H1 (cell line): Measurements from ENCODE around the gene SLC35A3. TPM values are rescaled to one million over a fixed set of nuclear protein-coding genes. Genes with fewer than 3 reads are reported as not detected.

Experiments used
- CTCF ChIA-PET: fragments of 300-600 bp; sonication (Branson Sonifier 250); formaldehyde crosslinking; loops from one replicate; lab custom pipeline; 2021; ENCODE audit not compliant: partially characterized antibody; lab: Charles Lee
- POLR2A ChIA-PET: fragments of 300-600 bp; sonication (Branson Sonifier 250); formaldehyde crosslinking; loops from one replicate; lab custom pipeline; 2021; ENCODE audit warnings: inconsistent platforms; ENCODE audit not compliant: partially characterized antibody; lab: Charles Lee
- DNase-seq, 2 experiments: peaks; one replicate each; pipeline versions ENCODE4 v3.0.0 to v3.0.0-alpha.2; 2010 to 2022; ENCODE audit warnings: low spot score in 2 of 2, low read depth in 1 of 2, mixed read lengths in 1 of 2
- FAIRE-seq: peaks from 2 replicates; lab custom pipeline; 2011; peaks lifted over from hg19 to GRCh38; lab: Jason Lieb, UNC
- H2AFZ ChIP-seq: 2 replicates; pipeline ENCODE4 v1.8.1; 2012; ENCODE audit warnings: low read length, inconsistent platforms
- H2AK5ac ChIP-seq: 2 replicates; pipeline ENCODE4 v1.6.1; 2013; ENCODE audit warnings: low read depth, low read length
- H2BK120ac ChIP-seq: replicated peaks from 2 replicates; pipeline ENCODE3; 2013; ENCODE audit warnings: low read depth, low read length, inconsistent platforms
- H2BK12ac ChIP-seq: 2 replicates; pipeline ENCODE4 v1.6.1; 2013; ENCODE audit warnings: low read depth, low read length
- H2BK15ac ChIP-seq: 2 replicates; pipeline ENCODE4 v1.6.1; 2013; ENCODE audit warnings: low read length
- H2BK20ac ChIP-seq: 2 replicates; pipeline ENCODE4 v1.6.1; 2013; ENCODE audit warnings: low read length
- H2BK5ac ChIP-seq: 2 replicates; pipeline ENCODE4 v1.6.1; 2013; ENCODE audit warnings: low read depth, low read length
- H3K14ac ChIP-seq: 2 replicates; pipeline ENCODE4 v1.6.1; 2013; ENCODE audit warnings: inconsistent platforms; ENCODE audit not compliant: insufficient read length
- H3K18ac ChIP-seq: 2 replicates; pipeline ENCODE4 v1.6.1; 2013; ENCODE audit warnings: low read length; ENCODE audit errors: extremely low read depth
- H3K23ac ChIP-seq: 2 replicates; pipeline ENCODE4 v1.6.1; 2013; ENCODE audit warnings: inconsistent platforms; ENCODE audit not compliant: insufficient read length
- H3K23me2 ChIP-seq: 2 replicates; pipeline ENCODE4 v1.6.1; 2013; ENCODE audit warnings: low read depth, low read length
- H3K27ac ChIP-seq: 2 replicates; pipeline ENCODE4 v1.6.1; 2011; ENCODE audit warnings: low read depth, low read length, inconsistent platforms
- H3K27me3 ChIP-seq, 4 experiments: replicated peaks in 1 of 4; 1 replicate in 1 of 4; 2 replicates in 3 of 4; pipeline versions ENCODE4 v1.6.1 to v1.8.1; 2011 to 2013; ENCODE audit warnings: low read length in 3 of 4, mild to moderate bottlenecking in 3 of 4, inconsistent platforms in 2 of 4, mixed read lengths in 2 of 4, moderate library complexity in 1 of 4; ENCODE audit not compliant: control insufficient read depth in 3 of 4, insufficient read depth in 3 of 4; ENCODE audit errors: extremely low read depth in 1 of 4
- H3K36me3 ChIP-seq, 4 experiments: 2 replicates each; pipeline versions ENCODE4 v1.6.1 to v1.8.1; 2011 to 2013; ENCODE audit warnings: mild to moderate bottlenecking in 4 of 4, low read length in 3 of 4, moderate library complexity in 2 of 4, control low read depth in 1 of 4, inconsistent platforms in 1 of 4; ENCODE audit not compliant: insufficient read depth in 4 of 4, control insufficient read depth in 2 of 4
- H3K4ac ChIP-seq: replicated peaks from 2 replicates; pipeline ENCODE3; 2013; ENCODE audit warnings: low read length, low read depth, mixed read lengths, inconsistent platforms; ENCODE audit not compliant: insufficient read length
- H3K4me1 ChIP-seq, 4 experiments: replicated peaks in 1 of 4; 1 replicate in 1 of 4; 2 replicates in 3 of 4; pipeline versions ENCODE4 v1.6.1 to v1.8.1; 2011 to 2013; ENCODE audit warnings: low read length in 3 of 4, inconsistent platforms in 2 of 4, mixed read lengths in 1 of 4; ENCODE audit not compliant: insufficient read depth in 4 of 4, control insufficient read depth in 3 of 4
- H3K4me2 ChIP-seq, 2 experiments: 2 replicates each; pipeline versions ENCODE4 v1.6.1 to v1.8.1; 2011 to 2013; ENCODE audit warnings: low read depth in 2 of 2, low read length in 2 of 2, control low read depth in 1 of 2, inconsistent platforms in 1 of 2, mild to moderate bottlenecking in 1 of 2; ENCODE audit not compliant: insufficient read depth in 1 of 2
- H3K4me3 ChIP-seq, 4 experiments: fragments of 200-600, 300-600 bp in 1 of 4; sonication (generic), shearing (Covaris generic), sonication (Bioruptor Twin) in 1 of 4; 2 replicates each; pipeline versions ENCODE4 v1.5.1 to v1.8.1; 2011 to 2016; ENCODE audit warnings: low read length in 4 of 4, low read depth in 3 of 4, control low read depth in 2 of 4, inconsistent platforms in 2 of 4, mild to moderate bottlenecking in 2 of 4, mixed read lengths in 1 of 4, moderate library complexity in 1 of 4; ENCODE audit not compliant: insufficient read depth in 2 of 4; ENCODE audit errors: extremely low read depth in 1 of 4
- H3K56ac ChIP-seq: replicated peaks from 2 replicates; pipeline ENCODE3; 2013; ENCODE audit warnings: low read depth, mild to moderate bottlenecking, mixed read lengths, low read length, inconsistent platforms; ENCODE audit not compliant: insufficient read length
- H3K79me1 ChIP-seq: 2 replicates; pipeline ENCODE4 v1.6.1; 2013; ENCODE audit warnings: low read depth, low read length, control low read depth
- H3K79me2 ChIP-seq, 2 experiments: 2 replicates each; pipeline versions ENCODE4 v1.6.1 to v1.8.1; 2012 to 2013; ENCODE audit warnings: low read length in 2 of 2, mild to moderate bottlenecking in 2 of 2, inconsistent platforms in 1 of 2; ENCODE audit not compliant: insufficient read depth in 2 of 2, control insufficient read depth in 1 of 2
- H3K9ac ChIP-seq, 4 experiments: replicated peaks in 1 of 4; 1 replicate in 1 of 4; 2 replicates in 3 of 4; pipeline versions ENCODE4 v1.6.1 to v1.8.1; 2011 to 2013; ENCODE audit warnings: low read depth in 3 of 4, low read length in 3 of 4, control low read depth in 2 of 4, mild to moderate bottlenecking in 2 of 4, moderate library complexity in 2 of 4, inconsistent platforms in 1 of 4; ENCODE audit errors: extremely low read depth in 1 of 4
- H3K9me3 ChIP-seq, 2 experiments: 2 replicates each; pipeline versions ENCODE4 v1.6.1 to v1.8.1; 2012 to 2013; ENCODE audit warnings: mild to moderate bottlenecking in 2 of 2, moderate library complexity in 2 of 2, control low read depth in 1 of 2, inconsistent platforms in 1 of 2, low read depth in 1 of 2, low read length in 1 of 2, mixed read lengths in 1 of 2; ENCODE audit not compliant: insufficient read depth in 2 of 2
- H4K20me1 ChIP-seq, 2 experiments: replicated peaks in 1 of 2; 2 replicates each; pipeline versions ENCODE3 to v1.8.1; 2011 to 2013; ENCODE audit warnings: inconsistent platforms in 2 of 2, low read length in 2 of 2, mild to moderate bottlenecking in 1 of 2; ENCODE audit not compliant: insufficient read depth in 2 of 2, control insufficient read depth in 1 of 2
- H4K5ac ChIP-seq: 2 replicates; pipeline ENCODE4 v1.6.1; 2013; ENCODE audit warnings: low read length, low read depth, mixed read lengths, inconsistent platforms; ENCODE audit not compliant: insufficient read length
- H4K8ac ChIP-seq: 2 replicates; pipeline ENCODE4 v1.8.0; 2013; ENCODE audit warnings: mild to moderate bottlenecking, moderate library complexity, low read length, inconsistent platforms; ENCODE audit not compliant: insufficient read depth; ENCODE audit errors: extremely low read depth
- H4K91ac ChIP-seq: replicated peaks from 2 replicates; pipeline ENCODE3; 2013; ENCODE audit warnings: low read length, mixed read lengths, inconsistent platforms; ENCODE audit not compliant: insufficient read length
- CTBP2 ChIP-seq: IDR thresholded peaks from 2 replicates; pipeline ENCODE4 v1.7.0; 2011; ENCODE audit warnings: borderline replicate concordance, mild to moderate bottlenecking, moderate library complexity, mixed read lengths, low read length; ENCODE audit not compliant: insufficient read depth, insufficient read length
- E2F6 ChIP-seq: IDR thresholded peaks from 2 replicates; pipeline ENCODE4 v1.6.1; 2012; ENCODE audit warnings: inconsistent platforms
- FOSL1 ChIP-seq: IDR thresholded peaks from 2 replicates; pipeline ENCODE4 v1.6.1; 2011; ENCODE audit warnings: mild to moderate bottlenecking, low read depth, low read length, moderate library complexity; ENCODE audit not compliant: insufficient read depth
- MAX ChIP-seq: IDR thresholded peaks from 2 replicates; pipeline ENCODE4 v1.6.1; 2012; ENCODE audit warnings: inconsistent platforms
- NANOG ChIP-seq: IDR thresholded peaks from 2 replicates; pipeline ENCODE4 v1.6.1; 2011; ENCODE audit warnings: low read length, low read depth, mild to moderate bottlenecking, inconsistent platforms; ENCODE audit not compliant: insufficient read depth, poor library complexity, severe bottlenecking
- RAD21 ChIP-seq, 2 experiments: IDR thresholded peaks in 1 of 2; conservative IDR thresholded peaks in 1 of 2; 2 replicates each; pipeline ENCODE4 v1.6.1; 2011; ENCODE audit warnings: low read depth in 2 of 2, low read length in 2 of 2, improper control_type of control experiment in 1 of 2, inconsistent platforms in 1 of 2, mild to moderate bottlenecking in 1 of 2, moderate library complexity in 1 of 2
- SIN3A ChIP-seq, 2 experiments: IDR thresholded peaks in 1 of 2; conservative IDR thresholded peaks in 1 of 2; 2 replicates each; pipeline ENCODE4 v1.6.1; 2011 to 2012; ENCODE audit warnings: low read length in 2 of 2, improper control_type of control experiment in 1 of 2, low read depth in 1 of 2, mild to moderate bottlenecking in 1 of 2
- SP2 ChIP-seq: IDR thresholded peaks from 2 replicates; pipeline ENCODE4 v1.6.1; 2012; ENCODE audit warnings: mild to moderate bottlenecking, low read length, inconsistent platforms
- SP4 ChIP-seq: IDR thresholded peaks from 2 replicates; pipeline ENCODE4 v1.6.1; 2012; ENCODE audit warnings: low read length, inconsistent platforms
- USF2 ChIP-seq: IDR thresholded peaks from 2 replicates; pipeline ENCODE4 v1.6.1; 2011; ENCODE audit warnings: low read length, improper control_type of control experiment
- YY1 ChIP-seq: IDR thresholded peaks from 2 replicates; pipeline ENCODE4 v1.6.1; 2011; ENCODE audit warnings: low read depth, mild to moderate bottlenecking, low read length
- WGBS, 2 experiments: shearing (Covaris generic) in 1 of 2; methylation state at CpG; one replicate each; pipeline versions ENCODE4 v1.1.6 to v1.1.7; 2013 to 2015; ENCODE audit warnings: low lambda C conversion rate in 2 of 2, mixed read lengths in 2 of 2, inconsistent platforms in 1 of 2, low coverage in 1 of 2, missing lambda C conversion rate in 1 of 2; ENCODE audit not compliant: insufficient replicate concordance in 2 of 2, insufficient coverage in 1 of 2, insufficient read length in 1 of 2; ENCODE audit errors: extremely low coverage in 1 of 2, missing lambda C conversion rate in 1 of 2; 5-methylcytosine and 5-hydroxymethylcytosine counted together
- polyA plus RNA-seq, 7 experiments: library from polyadenylated mRNA; depleted of rRNA in 3 of 7; stranded (reverse) in 5 of 7; unstranded in 2 of 7; fragments of >200 nt in 5 of 7; fragments of 200-250 nt in 2 of 7; gene quantifications; 1 replicate in 5 of 7; 2 replicates in 1 of 7; 4 replicates in 1 of 7; pipeline versions ENCODE4 v1.2.1 to v1.2.3, GENCODE V29; 2011 to 2013; ENCODE audit warnings: missing spikeins in 2 of 7, mixed read lengths in 2 of 7
- total RNA-seq: library from RNA; stranded (reverse); fragmentation: NEBNext Ultra II Directional; extraction: Animal tissue kit (Norgen Biotek cat#: 25700); gene quantifications from 2 replicates; pipeline ENCODE4 v1.2.1, GENCODE V29; 2021

SLC35A3 gene
- total and polyA plus RNA-seq, 2 of the 8 experiments (the other 6 are each of a cell fraction or from before 2014, with no cell fraction given): 3.0 to 13.8 TPM

GRCh38 chr1:100073531-100073930 is 103.7 kb downstream of the SLC35A3 start:
- Histone ChIP-seq H2BK15ac (no peak overlapping the region), H3K79me2 (no peaks in the 10 kb centered on the region), H4K20me1 (peaks cover 0 to 5% of the 10 kb centered on the region in 2 experiments), H2BK5ac (no peak overlapping the region), H3K36me3 (peaks cover 0 to 59% (median 31%) of the 10 kb centered on the region in 4 experiments; a peak in 7 of 8 replicates), H3K4me3 (no peak overlapping the region), H3K27ac (no peak overlapping the region), H2AFZ (no peak overlapping the region), H2BK120ac (no peak overlapping the region), H4K8ac (no peak overlapping the region), H2BK20ac (no peak overlapping the region), H3K27me3 (no peaks in the 10 kb centered on the region), H3K4me1 (no peaks in the 10 kb centered on the region; a peak in 1 of 7 replicates), H4K91ac (no peak overlapping the region), H3K9ac (peak overlapping the region in 1 of 4 experiments; percentile 15; a peak in 1 of 7 replicates), H3K14ac (no peak overlapping the region), H4K5ac (no peak overlapping the region), H3K56ac (no peak overlapping the region), H3K9me3 (no peaks in the 10 kb centered on the region), H2AK5ac (no peak overlapping the region), H3K23ac (no peak overlapping the region), H3K23me2 (no peaks in the 10 kb centered on the region), H3K4ac (no peak overlapping the region), H2BK12ac (no peak overlapping the region), H3K4me2 (no peak overlapping the region), H3K18ac (no peak overlapping the region), H3K79me1 (no peaks in the 10 kb centered on the region)
- WGBS, 2 experiments: 96% methylated on average over 3 of the region's 3 CpGs; no CpG with 5 or more reads in 1 of the 2 experiments
- FAIRE-seq (no peak), DNase-seq (no peak)
- CTCF ChIA-PET: no interaction called here
- POLR2A ChIA-PET: interaction anchor here (0.6 kb wide), 1 partner anchor 14 kb away, joined by 3 read pairs; no protein-coding TSS in a partner anchor
- no peak for TF ChIP-seq SP4
- TF ChIP-seq YY1: no peak
- no peak for TF ChIP-seq FOSL1
- TF ChIP-seq SP2: no peak
- no peak for TF ChIP-seq RAD21 (IDR thresholded peaks at IDR 0.05 in 1 of 2, conservative IDR thresholded peaks at IDR 0.05 in 1 of 2; ENCODE audit: low read depth in 2 of 2, low read length in 2 of 2)
- TF ChIP-seq USF2: no peak
- no peak for TF ChIP-seq MAX
- no peak for TF ChIP-seq NANOG
- TF ChIP-seq E2F6: no peak
- TF ChIP-seq CTBP2: no peak
- no peak for TF ChIP-seq SIN3A (conservative IDR thresholded peaks at IDR 0.05 in 1 of 2, IDR thresholded peaks at IDR 0.05 in 1 of 2; ENCODE audit: low read depth in 1 of 2, low read length in 2 of 2)
